K562 (cell line): Measurements from ENCODE around the gene EFNA2. TPM values are rescaled to one million over a fixed set of nuclear protein-coding genes. Genes with fewer than 3 reads are reported as not detected.

Source experiments
- BRD9 ChIP-seq: fragments of 450-650 bp; IDR thresholded peaks from 2 replicates; pipeline ENCODE4 v1.6.1; 2018; ENCODE audit warnings: low read depth; ENCODE audit not compliant: partially characterized antibody
- CCNT2 ChIP-seq: IDR thresholded peaks from 2 replicates; pipeline ENCODE4 v1.6.1; 2011; ENCODE audit warnings: borderline replicate concordance, low read depth, mild to moderate bottlenecking, moderate library complexity, mixed read lengths, low read length; ENCODE audit not compliant: insufficient read length; ENCODE audit errors: extremely low read depth
- EZH2 ChIP-seq: IDR thresholded peaks from 2 replicates; pipeline ENCODE4 v1.6.1; 2012; ENCODE audit warnings: low read depth, mild to moderate bottlenecking, inconsistent platforms, low read length, borderline replicate concordance
- HDAC6 ChIP-seq: IDR thresholded peaks from 2 replicates; pipeline ENCODE4 v1.6.1; 2012; ENCODE audit warnings: low read depth, mild to moderate bottlenecking, control low read depth, inconsistent platforms, low read length, moderate library complexity
- IRF2 ChIP-seq: sonication (generic); formaldehyde crosslinking; IDR thresholded peaks from 2 replicates; pipeline ENCODE4 v1.8.1; 2022; ENCODE audit warnings: mild to moderate bottlenecking, missing genetic modification reagents
- LARP7 ChIP-seq: fragments of 450-650 bp; IDR thresholded peaks from 2 replicates; pipeline ENCODE4 v1.6.1; 2016
- NFXL1 ChIP-seq: fragments of 450-650 bp; formaldehyde crosslinking; IDR thresholded peaks from 2 replicates; pipeline ENCODE4 v1.4.0; 2021; ENCODE audit warnings: mild to moderate bottlenecking
- SMAD4 ChIP-seq: fragments of 250-450 bp; sonication (Bioruptor Pico); conservative IDR thresholded peaks from 2 replicates; pipeline ENCODE4 v1.8.0; 2021; ENCODE audit warnings: inconsistent platforms, mild to moderate bottlenecking, moderate library complexity
- TEAD2 ChIP-seq: fragments of 450-650 bp; IDR thresholded peaks from 2 replicates; pipeline ENCODE4 v1.6.1; 2016; ENCODE audit warnings: missing genetic modification characterization, control low read depth, missing compliant biosample characterization
- ZFPM2 ChIP-seq: fragments of 250-450 bp; sonication (Bioruptor Pico); IDR thresholded peaks from 2 replicates; pipeline ENCODE4 v1.5.1; 2022; ENCODE audit warnings: mild to moderate bottlenecking
- ZNF124 ChIP-seq: sonication (generic); formaldehyde crosslinking; IDR thresholded peaks from 2 replicates; pipeline ENCODE4 v1.8.1; 2022; ENCODE audit warnings: missing genetic modification reagents
- ZNF586 ChIP-seq: fragments of 450-650 bp; formaldehyde crosslinking; conservative IDR thresholded peaks from 2 replicates; pipeline ENCODE4 v1.4.0; 2020; ENCODE audit warnings: mild to moderate bottlenecking, moderate library complexity
- ZNF695 ChIP-seq: fragments of 450-650 bp; formaldehyde crosslinking; IDR thresholded peaks from 2 replicates; pipeline ENCODE4 v1.4.0; 2020; ENCODE audit warnings: mild to moderate bottlenecking, moderate library complexity
- ZNF785 ChIP-seq: fragments of 250-450 bp; sonication (Bioruptor Pico); IDR thresholded peaks from 2 replicates; pipeline ENCODE4 v1.4.0; 2020; ENCODE audit warnings: mild to moderate bottlenecking
- polyA plus RNA-seq, 8 experiments: library from polyadenylated mRNA; depleted of rRNA in 4 of 8; stranded (reverse) in 5 of 8; unstranded in 3 of 8; fragments of >200 nt; fragmentation: Nextera tagmentation in 2 of 8; fragmentation: Illumina TruSeq in 1 of 8; extraction: Ambion mirVana in 2 of 8; extraction: Trizol in 1 of 8; gene quantifications; 2 replicates each; pipeline versions ENCODE4 v1.2.1 to v1.2.3, GENCODE V29; 2011 to 2014; ENCODE audit warnings: inconsistent platforms in 1 of 8, missing spikeins in 1 of 8
- total RNA-seq, 7 experiments: library from RNA; depleted of rRNA in 6 of 7; stranded (reverse); fragments of >200 nt in 6 of 7; fragmentation: Illumina TruSeq in 2 of 7; extraction: Trizol in 2 of 7; gene quantifications; 2 replicates each; pipeline versions ENCODE4 v1.2.1 to v1.2.3, GENCODE V29; 2011 to 2021; ENCODE audit warnings: low replicate concordance in 1 of 7
- TF ChIP-seq, protein P1 (sequence below): fragments of 250-450 bp; sonication (Bioruptor Pico); IDR thresholded peaks from 2 replicates; pipeline ENCODE4 v1.4.0; 2020
- TF ChIP-seq, protein P2 (sequence below): conservative IDR thresholded peaks from 2 replicates; pipeline ENCODE4 v1.6.1; 2011; ENCODE audit warnings: low read depth, mild to moderate bottlenecking, low read length; ENCODE audit not compliant: control insufficient read depth
- TF ChIP-seq, protein P3 (sequence below): sonication (generic); formaldehyde crosslinking; IDR thresholded peaks from 2 replicates; pipeline ENCODE4 v1.8.1; 2022; ENCODE audit warnings: missing genetic modification reagents
- TF ChIP-seq, protein P4 (sequence below), 2 experiments: IDR thresholded peaks; 2 replicates each; pipeline ENCODE4 v1.6.1; 2012; ENCODE audit warnings: improper control_type of control experiment in 2 of 2, low read depth in 2 of 2, low read length in 2 of 2, borderline replicate concordance in 1 of 2
- TF ChIP-seq, protein P5 (sequence below): fragments of 450-650 bp; formaldehyde crosslinking; conservative IDR thresholded peaks from 2 replicates; pipeline ENCODE4 v1.4.0; 2022; ENCODE audit warnings: mild to moderate bottlenecking, missing genetic modification characterization

EFNA2 gene
- total and polyA plus RNA-seq, 9 of the 15 experiments (the other 6 are each of a cell fraction or from before 2014, with no cell fraction given), result 0.11 to 0.44 (median 0.15) TPM; not detected in 6

DNA sequence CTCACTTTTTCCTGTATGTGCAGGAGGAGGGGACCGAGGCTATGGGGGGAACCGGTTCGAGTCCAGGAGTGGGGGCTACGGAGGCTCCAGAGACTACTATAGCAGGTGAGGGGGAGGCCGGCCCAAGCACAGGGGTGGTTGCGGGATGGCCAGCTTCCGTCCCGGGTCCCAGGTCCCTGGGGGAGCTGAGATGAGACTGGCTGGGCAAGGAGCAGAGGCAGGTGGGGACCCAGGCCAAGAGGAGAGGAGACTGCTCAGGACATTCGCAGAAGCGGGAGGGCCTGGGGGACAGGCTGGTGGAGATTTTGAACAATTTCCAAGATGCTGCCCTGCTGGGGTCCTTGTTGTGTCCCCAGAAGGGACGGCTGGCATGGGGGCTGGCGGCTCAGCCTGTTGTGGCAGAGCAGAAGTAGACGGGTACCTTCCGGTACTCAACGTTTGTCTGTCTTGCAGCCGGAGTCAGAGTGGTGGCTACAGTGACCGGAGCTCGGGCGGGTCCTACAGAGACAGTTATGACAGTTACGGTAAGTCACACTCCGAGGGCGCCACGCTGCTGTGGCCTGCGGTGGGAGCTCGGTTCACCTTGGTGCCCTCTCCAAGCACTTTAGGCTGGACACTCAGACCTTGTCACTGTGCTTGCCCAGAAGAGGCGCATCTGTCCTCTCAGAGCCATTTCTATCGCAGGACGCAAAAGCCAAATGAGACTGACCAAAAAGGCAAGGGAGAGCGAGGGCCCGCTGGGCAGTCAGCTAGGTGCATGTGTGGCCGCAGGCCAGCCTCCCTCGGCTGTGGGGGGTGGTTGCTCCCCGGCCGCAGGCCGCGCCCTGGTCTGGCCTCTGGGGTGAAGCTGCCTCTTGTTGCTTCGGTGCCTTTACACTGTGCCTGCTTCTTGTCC, 13.9 kb upstream of the EFNA2 start (continued):
- TF ChIP-seq, protein P1, sequence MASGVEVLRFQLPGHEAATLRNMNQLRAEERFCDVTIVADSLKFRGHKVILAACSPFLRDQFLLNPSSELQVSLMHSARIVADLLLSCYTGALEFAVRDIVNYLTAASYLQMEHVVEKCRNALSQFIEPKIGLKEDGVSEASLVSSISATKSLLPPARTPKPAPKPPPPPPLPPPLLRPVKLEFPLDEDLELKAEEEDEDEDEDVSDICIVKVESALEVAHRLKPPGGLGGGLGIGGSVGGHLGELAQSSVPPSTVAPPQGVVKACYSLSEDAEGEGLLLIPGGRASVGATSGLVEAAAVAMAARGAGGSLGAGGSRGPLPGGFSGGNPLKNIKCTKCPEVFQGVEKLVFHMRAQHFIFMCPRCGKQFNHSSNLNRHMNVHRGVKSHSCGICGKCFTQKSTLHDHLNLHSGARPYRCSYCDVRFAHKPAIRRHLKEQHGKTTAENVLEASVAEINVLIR (CRISPR knock-in tag), result no peak
- TF ChIP-seq CCNT2 (peak; percentile 39), ZFPM2 (CRISPR knock-in tag) (no peak), HDAC6 (no peak), ZNF785 (CRISPR knock-in tag) (no peak), ZNF695 (CRISPR knock-in tag) (no peak), BRD9 (no peak), NFXL1 (no peak), IRF2 (CRISPR knock-in tag) (no peak), EZH2 (no peak), TEAD2 (tag) (no peak), ZNF124 (CRISPR knock-in tag) (no peak), SMAD4 (CRISPR knock-in tag) (0 out of 2 replicates have a peak, but pooled peaks have one; percentile 30), LARP7 (no peak), ZNF586 (no peak)
- TF ChIP-seq, protein P2, sequence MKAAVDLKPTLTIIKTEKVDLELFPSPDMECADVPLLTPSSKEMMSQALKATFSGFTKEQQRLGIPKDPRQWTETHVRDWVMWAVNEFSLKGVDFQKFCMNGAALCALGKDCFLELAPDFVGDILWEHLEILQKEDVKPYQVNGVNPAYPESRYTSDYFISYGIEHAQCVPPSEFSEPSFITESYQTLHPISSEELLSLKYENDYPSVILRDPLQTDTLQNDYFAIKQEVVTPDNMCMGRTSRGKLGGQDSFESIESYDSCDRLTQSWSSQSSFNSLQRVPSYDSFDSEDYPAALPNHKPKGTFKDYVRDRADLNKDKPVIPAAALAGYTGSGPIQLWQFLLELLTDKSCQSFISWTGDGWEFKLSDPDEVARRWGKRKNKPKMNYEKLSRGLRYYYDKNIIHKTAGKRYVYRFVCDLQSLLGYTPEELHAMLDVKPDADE, result peak; percentile 26; the same call in 1 of the 2 replicates
- TF ChIP-seq, protein P3, sequence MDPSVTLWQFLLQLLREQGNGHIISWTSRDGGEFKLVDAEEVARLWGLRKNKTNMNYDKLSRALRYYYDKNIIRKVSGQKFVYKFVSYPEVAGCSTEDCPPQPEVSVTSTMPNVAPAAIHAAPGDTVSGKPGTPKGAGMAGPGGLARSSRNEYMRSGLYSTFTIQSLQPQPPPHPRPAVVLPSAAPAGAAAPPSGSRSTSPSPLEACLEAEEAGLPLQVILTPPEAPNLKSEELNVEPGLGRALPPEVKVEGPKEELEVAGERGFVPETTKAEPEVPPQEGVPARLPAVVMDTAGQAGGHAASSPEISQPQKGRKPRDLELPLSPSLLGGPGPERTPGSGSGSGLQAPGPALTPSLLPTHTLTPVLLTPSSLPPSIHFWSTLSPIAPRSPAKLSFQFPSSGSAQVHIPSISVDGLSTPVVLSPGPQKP (CRISPR knock-in tag), result no peak
- TF ChIP-seq, protein P4, sequence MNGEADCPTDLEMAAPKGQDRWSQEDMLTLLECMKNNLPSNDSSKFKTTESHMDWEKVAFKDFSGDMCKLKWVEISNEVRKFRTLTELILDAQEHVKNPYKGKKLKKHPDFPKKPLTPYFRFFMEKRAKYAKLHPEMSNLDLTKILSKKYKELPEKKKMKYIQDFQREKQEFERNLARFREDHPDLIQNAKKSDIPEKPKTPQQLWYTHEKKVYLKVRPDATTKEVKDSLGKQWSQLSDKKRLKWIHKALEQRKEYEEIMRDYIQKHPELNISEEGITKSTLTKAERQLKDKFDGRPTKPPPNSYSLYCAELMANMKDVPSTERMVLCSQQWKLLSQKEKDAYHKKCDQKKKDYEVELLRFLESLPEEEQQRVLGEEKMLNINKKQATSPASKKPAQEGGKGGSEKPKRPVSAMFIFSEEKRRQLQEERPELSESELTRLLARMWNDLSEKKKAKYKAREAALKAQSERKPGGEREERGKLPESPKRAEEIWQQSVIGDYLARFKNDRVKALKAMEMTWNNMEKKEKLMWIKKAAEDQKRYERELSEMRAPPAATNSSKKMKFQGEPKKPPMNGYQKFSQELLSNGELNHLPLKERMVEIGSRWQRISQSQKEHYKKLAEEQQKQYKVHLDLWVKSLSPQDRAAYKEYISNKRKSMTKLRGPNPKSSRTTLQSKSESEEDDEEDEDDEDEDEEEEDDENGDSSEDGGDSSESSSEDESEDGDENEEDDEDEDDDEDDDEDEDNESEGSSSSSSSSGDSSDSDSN (IDR thresholded peaks at IDR 0.05; ENCODE audit: borderline replicate concordance in 1 of 2, low read depth in 2 of 2, low read length in 2 of 2), result peak; percentile 36 to 69; a peak in 2 of 4 replicates
- TF ChIP-seq, protein P5, sequence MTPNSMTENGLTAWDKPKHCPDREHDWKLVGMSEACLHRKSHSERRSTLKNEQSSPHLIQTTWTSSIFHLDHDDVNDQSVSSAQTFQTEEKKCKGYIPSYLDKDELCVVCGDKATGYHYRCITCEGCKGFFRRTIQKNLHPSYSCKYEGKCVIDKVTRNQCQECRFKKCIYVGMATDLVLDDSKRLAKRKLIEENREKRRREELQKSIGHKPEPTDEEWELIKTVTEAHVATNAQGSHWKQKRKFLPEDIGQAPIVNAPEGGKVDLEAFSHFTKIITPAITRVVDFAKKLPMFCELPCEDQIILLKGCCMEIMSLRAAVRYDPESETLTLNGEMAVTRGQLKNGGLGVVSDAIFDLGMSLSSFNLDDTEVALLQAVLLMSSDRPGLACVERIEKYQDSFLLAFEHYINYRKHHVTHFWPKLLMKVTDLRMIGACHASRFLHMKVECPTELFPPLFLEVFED, result no peak
